A172 (cell line): ENCODE data around the gene SGPP1. TPM values are rescaled to one million over a fixed set of nuclear protein-coding genes. Genes with fewer than 3 reads are reported as not detected.
"Not testable (repeated sequence)": the region's sequence is repeated elsewhere in the genome, so short reads cannot be mapped to it uniquely, and the experiment has no call there.

ENCODE experiments used
- DNase-seq: peaks from one replicate; pipeline ENCODE4 v3.0.0-alpha.2; 2015; ENCODE audit warnings: low spot score
- total RNA-seq: library from RNA; depleted of rRNA; stranded (reverse); fragments of >200 nt; shearing (Covaris generic); gene quantifications from 2 replicates; pipeline ENCODE4 v1.2.3, GENCODE V29; 2014

SGPP1 gene
- total RNA-seq, 1 experiment from 2014 or later, result 26.2 TPM

DNA sequence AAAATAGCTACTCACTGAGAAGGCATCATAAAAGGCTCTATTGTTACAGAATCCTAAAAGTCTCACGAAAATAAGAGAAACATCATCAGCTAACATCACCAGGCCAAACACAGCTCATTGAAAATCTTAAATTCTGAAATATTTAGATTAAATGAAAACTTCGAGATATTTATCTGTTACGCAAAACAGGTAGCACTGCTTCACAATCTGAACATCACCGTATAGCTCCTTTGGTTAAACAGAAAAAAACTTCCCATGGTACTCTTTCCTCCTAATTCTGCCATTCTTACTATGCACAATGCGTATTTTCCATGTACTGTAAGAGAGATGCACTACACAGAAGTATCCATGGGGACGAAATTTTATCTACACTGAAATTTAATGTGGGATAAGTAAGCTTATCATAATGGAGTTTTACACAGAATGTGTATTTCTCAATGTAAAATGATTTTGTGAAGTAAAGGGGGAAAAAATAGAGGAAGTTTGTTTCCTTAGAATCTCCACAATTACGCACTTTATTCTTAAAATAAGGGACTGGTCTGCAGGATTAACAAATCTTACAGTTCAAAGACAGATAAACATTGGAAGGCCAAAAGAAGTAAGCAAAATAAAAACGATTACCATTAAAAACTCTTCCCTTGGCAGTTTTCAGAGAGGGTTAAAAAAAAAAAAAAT lies 1.9 kb downstream of the SGPP1 start:
- DNase-seq, result no peak

DNA sequence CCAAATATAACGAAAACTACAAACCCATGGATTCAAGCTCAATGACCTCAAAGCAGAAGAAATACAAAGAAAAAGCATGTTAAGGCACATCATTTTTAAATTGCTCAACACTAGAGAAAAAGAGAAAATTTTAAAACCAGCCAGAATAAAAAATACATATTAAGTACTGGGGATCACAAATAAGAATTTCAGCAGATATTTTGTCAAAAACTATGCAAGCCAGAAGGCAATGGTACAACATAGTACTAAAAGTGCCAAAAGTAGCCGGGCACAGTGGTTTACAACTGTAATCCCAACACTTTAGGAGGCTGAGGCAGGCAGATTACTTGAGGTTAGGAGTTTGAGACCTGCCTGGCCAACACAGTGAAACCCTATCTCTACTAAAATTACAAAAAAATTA lies 10.2 kb downstream of the SGPP1 start:
- DNase-seq, result peak; percentile 3

DNA sequence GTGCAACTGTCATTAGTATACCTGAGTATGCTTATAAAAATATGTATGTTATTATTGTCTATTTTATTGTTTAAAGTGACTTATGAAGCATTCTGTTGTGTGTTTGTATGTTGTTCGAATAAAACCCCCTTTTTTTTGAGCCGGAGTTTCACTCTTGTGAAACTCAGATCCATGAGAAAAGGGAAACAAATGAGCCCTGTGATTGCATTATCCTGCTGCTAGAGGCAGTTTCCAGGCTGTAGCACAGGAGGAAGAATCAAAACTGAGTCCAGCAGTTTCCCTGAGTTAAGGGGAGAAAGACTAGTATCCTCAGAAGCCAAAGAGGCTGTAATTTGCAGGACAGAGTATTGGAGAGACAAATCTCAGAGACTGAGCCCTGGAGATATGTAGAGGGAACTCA lies 12.5 kb downstream of the SGPP1 start:
- no peak for DNase-seq

DNA sequence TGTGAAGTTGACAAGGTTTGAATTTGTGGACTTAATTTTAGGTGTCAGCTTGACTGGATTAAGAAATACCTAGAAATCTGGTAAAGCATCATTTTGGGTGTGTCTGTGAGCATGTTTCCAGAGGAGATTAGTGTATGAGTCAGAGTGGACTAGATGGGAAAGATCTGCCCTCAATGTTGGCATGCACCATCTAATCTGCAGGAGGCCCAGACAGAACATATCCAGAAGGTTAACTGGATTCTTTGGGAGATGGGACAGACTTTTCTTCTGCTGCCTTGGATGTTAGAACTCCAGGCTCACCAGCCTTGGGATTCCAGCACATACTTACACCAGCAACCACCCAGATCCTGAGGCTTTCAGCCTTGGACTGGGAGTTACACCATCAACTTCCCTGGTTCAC lies 14.1 kb downstream of the SGPP1 start:
- DNase-seq, result peak; percentile 51

DNA sequence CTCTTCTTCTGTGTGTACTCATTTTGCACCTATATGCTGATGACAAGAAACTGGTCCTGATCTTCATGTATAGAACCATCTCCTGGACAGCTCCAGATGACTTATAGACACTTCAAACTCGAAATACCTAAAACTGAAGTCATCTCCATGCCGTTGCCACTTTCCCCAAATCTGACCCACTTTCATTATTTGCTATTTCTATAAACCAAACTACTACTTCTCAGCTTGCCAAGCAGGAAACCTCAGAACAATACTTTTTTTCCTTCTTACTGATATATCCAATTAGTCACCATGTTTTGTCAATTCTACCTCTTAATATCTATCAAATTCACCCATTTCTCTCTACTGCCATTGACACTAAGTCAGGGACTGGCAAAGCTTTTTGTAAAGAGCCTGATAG lies 14.8 kb downstream of the SGPP1 start:
- DNase-seq, result no peak

DNA sequence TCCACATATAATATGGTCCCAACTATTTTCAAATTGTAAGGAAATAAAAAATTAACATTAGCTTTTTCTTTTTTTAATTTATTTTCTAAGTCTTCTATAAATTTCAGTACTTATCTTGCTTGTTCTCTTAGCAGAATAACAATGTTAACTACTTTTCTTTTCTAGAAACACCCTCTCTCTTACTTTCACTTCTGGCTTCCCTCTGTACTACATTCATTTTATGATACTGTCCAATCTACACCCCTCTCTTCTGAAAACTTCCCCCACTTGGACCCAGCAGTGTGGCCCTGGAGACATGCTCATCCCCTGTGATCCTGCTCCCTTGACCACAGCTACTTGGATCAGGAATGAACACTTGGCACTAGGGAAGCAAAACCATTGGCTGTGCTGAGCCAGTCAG lies 15.7 kb downstream of the SGPP1 start:
- no peak for DNase-seq

DNA sequence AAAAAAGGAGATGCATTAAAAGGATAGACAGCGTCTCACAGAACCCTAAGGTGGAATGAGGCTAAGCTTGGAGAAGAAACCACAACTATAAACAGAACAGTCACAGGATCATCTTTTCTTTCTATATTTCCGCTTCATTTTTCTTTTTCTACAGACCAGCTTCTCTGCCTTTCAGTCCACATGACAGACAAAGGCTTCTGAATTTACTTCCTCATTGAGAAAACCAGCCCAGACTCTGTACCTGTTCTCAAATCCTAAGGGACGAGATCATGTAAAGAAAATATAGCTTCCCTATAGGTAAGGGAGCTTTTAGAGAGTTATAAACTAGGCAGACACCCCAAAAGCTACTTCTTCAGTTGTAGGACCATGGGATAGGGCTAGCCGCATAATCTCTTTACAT lies 17.4 kb downstream of the SGPP1 start:
- DNase-seq, result no peak

DNA sequence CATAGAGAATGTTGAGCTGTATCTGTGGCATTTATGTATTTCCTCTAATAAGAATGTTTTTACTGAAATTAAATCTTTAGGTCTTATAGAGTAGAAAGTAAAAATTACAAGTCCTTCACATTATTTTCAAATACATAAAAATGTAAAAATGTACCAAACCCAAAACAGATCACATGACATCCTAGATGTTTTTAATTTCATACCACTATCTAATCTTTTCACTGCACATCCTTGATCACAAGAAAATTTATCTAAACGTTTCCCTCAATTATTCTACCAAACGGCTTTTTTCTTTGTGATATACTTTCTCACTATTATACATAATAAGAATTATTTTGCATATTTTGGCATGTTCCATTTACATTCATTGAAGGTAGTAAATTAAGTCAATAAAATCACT lies 18.3 kb downstream of the SGPP1 start:
- DNase-seq, result no peak

DNA sequence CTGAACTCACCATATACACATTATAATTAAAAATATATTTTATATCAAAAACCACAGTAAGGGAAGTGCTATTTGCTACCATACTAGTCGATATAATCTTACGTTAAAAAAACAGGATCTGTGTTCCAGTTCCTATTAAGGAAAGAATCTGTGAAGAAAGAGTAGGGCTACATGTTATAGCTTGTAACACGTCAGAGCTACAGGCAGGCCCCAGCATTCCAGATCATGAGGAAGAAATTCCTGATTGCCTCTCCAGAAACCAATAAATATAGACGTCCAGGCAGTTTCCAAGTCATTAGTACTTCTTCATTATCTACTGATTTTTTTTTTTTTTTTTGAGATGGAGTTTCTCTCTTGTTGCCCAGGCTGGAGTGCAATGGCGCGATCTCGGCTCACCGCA lies 20.6 kb downstream of the SGPP1 start:
- DNase-seq, result no peak

DNA sequence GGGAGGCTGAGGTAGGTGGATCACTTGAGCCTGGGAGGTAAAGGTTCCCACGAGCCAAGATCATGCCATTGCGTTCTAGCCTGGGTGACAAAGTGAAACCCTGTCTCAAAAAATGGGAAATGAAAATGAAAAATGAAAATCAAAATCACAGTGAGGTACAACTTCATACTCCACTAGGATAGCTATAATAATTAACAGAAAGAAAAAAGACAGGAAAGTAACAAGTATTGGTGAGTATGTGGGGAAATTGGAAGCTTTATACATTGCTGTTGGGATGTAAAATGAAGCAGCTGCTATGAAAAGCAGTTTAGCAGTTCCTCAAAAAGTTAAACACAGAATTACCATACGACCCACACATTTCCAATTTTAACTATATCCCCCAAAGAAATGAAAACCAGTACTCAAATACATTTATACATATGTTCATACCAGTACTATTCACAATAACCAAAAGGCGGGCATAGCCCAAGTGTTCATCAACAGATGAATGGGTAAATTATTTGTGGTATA lies 22.2 kb downstream of the SGPP1 start:
- no peak for DNase-seq

DNA sequence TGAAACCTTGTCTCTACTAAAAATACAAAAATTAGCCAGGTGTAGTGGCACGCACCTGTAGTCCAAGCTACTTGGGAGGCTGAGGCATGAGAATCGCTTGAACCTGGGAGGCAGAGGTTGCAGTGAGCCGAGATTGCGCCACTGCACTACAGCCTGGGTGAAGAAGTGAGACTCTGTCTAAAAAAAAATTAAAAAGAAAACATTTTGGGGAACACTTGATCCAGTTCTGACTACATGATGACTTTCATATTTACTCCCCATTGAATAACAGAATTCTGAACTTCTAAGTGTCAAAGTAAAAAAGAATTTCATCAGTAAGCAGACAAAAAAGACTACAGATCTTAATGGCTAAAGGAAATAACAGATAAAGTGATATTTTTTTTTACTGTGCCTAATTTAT lies 25.3 kb downstream of the SGPP1 start:
- not testable (repeated sequence) for DNase-seq

DNA sequence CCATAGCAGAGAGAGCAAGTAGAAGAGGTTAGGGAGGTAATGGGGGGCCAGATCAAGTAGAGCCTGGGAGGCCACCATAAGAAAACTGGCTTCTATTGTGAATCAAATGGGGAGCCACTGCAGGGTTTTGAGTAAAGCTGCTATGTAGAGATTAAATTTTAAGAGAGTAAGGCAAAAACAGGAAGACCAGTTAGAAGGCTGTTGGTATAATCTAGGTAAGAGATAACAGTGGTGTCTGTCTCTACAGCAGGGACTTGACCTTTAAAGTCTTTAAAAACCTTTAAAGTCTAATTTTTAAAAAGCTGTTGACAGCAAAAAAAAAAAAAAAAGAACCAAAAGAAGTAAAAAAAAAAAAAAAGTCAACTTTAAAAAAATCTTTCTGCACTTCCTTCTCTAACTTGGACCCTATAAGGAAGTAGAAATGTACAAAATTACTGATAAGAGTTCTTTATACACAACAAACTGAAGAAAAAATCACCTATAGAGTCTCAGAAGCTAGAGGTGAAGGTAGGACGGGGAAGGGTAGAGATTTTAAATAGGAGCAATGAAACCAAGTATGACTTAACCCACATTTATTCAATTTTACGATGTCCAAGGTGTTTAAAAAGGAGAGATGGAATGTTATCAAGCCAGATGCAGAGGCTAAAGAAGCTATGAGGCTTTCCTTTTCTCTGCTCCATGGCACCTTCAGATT lies 26.1 kb downstream of the SGPP1 start:
- DNase-seq, result no peak

DNA sequence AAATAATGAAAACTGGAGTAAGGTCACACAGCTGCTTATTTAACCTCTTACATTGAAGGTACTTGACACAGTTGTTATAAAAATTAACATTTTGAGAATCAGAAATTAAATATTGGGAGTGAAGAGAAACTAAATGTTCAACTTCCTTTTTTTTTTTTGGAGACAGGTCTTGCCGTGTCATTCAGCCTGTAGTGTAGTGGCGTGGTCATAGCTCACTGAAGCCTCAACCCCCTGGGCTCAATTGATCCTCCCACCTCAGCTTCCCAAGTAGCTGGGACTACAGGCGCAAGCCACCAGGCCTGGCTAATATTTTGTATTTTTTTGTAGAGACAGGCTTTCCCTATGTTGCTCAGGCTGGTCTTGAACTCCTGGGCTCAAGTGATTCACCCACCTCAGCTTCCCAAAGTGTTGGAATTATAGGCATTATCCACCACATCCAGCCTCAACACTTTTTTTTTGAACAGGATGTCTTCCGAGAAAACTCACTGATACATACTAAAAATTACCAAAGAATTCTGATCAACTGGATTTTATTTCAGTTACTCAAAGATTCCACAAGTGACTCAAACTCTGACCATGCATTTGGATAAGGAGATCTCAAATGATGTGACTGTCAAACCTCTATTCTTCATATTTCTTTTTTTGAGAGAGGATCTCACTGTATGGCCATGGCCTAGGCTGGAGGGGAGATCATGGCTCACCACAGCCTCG lies 35.4 kb downstream of the SGPP1 start:
- no peak for DNase-seq

DNA sequence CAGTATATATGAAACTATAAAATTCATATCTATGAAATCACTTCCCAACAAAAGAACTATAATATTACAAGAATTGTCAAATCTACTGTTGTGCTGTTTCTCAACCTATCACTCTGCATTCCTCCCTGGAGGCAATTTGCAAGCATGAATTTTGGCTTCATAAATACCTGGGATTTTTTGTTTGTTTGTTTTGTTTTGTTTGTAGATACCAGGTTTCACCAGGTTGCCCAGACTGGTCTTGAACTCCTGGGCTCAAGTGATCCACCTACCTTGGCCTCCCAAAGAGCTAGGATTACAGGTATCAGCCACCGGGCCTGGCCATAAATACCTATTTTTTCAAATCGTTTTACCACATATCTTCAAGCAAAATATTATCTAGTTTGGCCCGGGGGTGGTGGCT lies 38.7 kb downstream of the SGPP1 start:
- DNase-seq, result no peak

DNA sequence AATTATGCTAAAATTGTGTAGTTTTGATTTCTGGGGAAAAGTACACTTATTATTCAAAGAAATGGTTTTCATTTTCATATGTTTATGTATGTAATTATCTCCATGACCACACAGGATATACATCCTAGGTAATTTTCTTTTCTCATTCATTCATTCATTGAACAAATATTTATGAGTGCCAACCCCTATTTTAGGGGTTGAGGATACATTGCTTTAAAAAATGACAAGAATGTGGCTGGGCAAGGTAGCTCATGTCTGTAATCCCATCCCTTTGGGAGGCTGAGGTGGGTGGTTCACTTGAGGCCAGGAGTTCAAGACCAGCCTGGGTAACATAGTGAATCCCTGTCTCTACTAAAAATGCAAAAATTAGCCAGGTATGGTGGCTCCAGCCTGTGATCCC lies 40.9 kb downstream of the SGPP1 start:
- DNase-seq, result no peak

DNA sequence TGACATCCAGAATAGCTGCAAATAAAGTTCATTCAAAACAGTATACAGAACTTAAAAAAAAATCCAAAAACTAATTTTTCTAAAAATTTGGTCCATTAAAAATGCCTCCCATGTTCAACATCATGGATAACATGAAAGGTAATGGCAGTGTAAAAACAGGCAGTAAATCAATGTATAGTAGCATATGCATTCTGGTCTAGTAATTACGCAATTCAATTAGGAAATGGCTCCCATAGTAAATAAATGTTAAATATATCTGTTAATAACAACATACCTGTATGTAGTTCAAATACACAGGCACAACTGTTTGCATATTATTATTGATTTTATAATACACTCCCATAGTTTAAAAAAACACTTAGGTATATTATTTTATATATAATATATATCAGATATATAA lies 42.5 kb downstream of the SGPP1 start:
- DNase-seq, result no peak

DNA sequence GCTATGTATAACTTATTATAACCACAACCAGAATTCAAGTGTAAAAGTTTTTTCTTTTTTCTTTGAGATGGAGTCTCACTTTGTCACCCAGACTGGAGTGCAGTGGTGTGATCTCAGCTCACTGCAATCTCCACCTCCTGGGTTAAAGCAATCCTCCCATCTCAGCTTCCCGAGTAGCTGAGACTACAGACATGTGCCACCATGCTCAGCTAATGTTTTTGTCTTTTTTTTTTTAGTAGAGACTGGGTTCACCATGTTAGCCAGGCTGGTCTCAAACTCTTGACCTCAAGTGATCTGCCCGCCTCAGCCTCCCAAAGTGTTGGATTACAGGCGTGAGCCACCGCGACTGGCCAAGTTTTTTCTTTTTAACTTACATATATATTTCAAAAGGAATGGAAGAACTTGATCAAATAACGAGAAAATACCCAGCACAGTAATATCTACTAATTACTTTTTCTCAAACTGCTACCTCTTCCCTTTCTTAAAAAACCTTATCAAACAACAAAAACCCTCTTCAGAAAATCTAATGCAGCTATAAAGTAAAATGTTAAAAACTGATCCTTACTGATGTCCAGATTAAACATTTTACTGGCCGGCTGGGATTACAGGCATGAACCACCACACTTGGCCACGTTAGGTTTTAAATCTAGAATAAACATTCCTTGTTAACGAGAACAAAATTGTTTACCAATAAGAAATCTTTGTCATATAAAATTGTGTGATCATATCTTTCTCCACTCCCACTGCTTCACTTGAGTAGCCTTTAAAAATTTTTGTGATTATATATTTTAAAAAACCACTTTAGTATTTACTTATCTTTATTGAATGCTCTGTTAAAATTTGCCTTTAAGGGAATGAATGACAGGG lies 44.9 kb downstream of the SGPP1 start:
- no peak for DNase-seq

DNA sequence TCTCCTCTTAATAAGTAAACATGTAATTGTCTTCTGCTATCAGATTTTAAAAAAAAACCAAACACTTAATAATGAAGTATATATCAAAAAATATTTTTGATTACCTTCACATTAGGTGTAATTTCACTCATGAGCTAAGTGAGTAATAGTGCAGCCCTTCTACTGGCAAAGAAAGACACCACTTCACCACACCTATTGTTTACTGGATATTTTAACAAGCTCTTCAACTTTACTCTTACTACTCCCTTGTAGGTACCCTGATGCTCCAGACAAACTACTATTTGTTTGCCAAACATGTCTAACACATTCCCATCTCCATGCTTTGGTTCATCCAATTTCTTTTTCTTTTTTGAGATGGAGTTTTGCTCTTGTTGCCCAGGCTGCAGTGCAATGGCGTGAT lies 49.3 kb downstream of the SGPP1 start:
- no peak for DNase-seq

DNA sequence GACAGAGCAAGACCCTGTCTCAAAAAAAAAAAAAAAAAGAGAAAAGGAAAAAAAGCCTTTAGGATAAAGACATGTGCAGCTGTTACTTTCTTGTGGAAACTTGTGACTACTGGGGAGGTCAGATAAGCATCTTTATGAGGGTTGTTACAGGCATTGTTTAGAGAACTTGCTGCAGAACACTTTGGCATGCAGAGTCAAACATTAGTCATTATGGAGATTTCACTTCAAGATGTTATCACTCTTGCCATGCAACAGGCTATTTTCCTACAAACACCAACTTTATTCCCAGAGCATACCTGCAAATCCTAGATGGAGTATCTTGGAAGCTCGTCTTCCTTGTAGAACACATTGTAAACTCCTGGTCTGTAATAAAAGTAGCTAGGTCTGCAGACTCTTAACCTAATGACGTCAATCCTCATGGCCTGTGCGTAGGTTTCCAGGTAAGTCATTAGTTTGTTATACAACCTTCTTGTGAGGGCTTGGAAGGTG lies 49.9 kb downstream of the SGPP1 start:
- peak; percentile 58 for DNase-seq

DNA sequence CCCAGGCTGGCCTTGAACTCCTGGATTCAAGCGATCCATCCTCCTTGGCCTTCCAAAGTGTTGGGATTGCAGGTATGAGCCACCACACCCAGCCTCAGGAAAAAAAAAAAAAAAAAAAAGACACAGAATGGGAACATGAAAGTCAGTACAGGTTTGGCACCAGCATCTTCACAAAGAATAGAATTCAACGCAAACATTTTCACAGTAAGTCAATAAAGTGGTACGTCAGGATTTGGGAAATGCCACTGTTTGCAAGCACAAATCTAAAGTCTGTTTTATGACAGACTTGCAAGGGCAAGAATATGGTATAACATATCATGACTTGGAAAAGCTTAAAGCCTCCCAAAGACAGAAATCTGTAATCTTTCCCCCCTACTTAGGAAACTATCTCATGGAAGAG lies 51.2 kb downstream of the SGPP1 start:
- DNase-seq, result no peak

DNA sequence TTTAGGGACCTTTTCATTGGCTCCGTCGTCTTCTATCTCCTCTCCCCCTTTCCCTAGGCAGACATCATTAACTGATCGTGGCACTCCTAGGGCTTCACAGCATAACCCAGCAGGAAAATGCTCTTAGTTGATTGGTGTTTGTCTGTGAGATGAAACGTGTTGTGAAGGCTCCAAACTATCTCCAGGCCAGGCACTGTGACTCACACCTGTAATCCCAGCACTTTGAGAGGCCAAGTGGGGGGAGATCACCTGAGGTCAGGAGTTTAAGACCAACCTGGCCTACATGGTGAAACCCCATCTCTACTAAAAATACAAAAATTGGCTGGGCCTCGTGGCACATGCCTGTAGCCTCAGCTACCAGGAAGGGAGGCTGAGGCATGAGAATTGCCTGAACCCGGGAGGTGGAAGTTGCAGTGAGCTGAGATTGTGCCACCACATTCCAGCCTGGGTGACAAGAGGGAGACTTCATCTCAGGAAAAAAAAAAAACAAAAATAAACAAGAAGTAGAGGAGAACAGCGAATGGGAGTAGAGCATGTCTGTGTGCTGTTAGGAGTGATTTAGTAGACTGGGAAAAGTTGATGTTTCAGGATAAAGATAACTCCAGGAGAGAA lies 53.9 kb downstream of the SGPP1 start:
- no peak for DNase-seq
